COR-L47 (cell line): ENCODE results near the gene PCP4L1.
A peak's percentile ranks its signal among the peaks of the same experiment; 100 is the strongest.

Source experiments
- DNase-seq: peaks from one replicate; lab custom pipeline; 2025; lab: John Stamatoyannopoulos, UW

Gene PCP4L1

DNA sequence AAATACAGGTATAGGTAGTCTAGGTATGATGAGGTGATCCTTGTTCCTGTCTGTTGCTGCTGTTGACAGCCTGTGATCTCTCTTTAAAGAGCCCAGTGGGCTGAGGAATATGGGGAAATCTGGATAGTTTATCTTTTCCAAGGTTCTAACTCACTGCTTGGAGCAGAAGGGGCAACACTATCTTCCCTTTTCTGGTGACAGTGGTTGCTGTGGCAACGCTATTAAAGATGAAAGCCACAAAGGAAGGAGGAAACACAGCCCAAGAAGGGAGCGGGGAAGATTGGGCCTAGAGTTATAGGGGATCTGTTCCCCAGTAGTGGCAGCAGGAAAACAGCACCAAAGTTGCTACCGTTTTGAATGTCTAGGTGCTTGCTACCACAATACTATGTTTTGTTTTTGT, 8.8 kb downstream of the PCP4L1 start:
- DNase-seq, result no peak

- no peak for DNase-seq
Measured at GRCh38 chr1:161273402-161273801, 14.9 kb downstream of the PCP4L1 start.

DNA sequence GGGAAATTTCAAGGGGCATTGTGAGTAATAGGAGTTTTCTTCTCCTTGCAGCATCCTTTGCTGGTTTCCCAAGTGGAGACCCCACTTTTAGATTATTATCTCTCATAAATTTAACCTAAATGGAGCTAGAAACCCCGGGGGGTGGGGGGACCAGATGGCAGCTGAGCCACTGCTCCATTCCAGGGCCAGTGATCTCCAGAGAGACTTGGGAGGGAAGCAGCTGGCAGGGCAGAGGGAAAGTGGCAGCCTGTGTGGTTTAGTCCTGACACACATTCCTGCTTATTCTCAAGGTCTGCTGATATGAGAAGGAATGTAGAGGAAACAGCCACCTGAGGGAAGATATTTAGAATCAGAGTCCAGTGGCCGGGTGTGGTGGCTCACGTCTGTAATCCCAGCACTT, 16.3 kb downstream of the PCP4L1 start:
- DNase-seq, result no peak

DNA sequence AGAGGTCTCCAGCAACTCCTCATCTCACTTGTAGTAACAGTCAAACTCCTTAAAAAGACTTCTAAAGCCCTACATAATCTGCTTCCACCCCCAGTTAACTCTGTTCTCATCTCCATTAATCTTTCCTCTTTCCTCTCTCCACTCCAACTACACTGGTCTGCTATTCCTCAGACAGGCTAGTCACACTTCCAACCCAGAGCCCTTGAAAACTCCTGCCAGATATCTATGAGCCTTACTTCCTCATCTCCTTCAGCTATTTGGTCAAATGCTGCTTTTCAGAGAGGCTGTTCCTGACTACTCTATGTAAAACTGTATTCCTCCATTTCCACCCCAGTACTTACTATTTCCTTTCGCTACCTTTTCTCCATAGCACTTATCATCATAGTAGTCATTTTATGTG, 24.4 kb downstream of the PCP4L1 start:
- DNase-seq, result no peak

- no peak for DNase-seq
Measured at GRCh38 chr1:161285113-161285512, 26.6 kb downstream of the PCP4L1 start.

- no peak for DNase-seq
Measured at GRCh38 chr1:161285521-161285920, 27.0 kb downstream of the PCP4L1 start.

DNA sequence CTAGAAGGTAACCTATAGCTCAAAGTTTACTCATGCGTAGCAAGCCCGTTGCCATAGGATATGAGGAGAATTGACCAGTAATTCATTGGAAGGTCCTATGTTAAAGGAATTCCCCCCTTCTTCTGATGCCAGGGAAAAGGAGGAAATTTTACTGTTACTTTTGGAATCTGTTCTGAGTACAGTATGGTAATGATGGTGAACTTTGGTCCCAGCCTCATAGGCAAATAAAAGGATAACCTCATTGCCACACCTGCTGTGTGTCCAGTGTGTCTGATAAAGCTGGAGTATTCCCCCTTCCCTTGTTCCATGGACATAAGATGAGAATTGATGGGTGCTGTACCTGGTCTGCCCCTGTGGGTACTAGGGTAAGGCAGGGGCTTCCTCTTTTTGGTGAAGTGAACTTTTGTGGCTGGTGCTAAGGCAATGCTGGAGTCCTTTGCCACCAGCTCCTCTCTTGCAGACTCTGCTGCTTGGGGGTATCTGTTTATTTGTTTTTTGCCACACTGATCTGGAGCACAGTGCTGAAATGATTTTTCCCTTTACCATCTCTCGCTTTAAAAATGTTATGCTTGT, 29.0 kb downstream of the PCP4L1 start:
- no peak for DNase-seq

DNA sequence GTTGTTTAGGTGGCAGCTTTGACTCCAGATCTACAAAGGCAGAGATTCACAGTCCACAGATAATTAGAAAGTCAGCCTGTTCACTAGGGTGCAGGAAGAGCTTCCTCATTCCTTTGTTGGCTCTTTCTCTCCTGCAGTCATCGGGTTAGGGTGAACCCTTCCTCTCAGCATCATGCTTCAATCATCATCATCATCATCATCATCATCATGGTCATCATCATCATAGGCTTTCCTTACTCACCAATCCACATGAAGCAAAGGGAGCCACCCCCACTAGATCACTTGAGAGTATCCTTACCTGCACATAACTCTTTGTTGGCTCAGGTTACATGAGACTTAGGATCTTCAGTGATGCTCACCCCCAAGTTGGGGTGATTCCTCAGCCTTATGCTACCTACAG, 32.2 kb downstream of the PCP4L1 start:
- DNase-seq, result no peak

DNA sequence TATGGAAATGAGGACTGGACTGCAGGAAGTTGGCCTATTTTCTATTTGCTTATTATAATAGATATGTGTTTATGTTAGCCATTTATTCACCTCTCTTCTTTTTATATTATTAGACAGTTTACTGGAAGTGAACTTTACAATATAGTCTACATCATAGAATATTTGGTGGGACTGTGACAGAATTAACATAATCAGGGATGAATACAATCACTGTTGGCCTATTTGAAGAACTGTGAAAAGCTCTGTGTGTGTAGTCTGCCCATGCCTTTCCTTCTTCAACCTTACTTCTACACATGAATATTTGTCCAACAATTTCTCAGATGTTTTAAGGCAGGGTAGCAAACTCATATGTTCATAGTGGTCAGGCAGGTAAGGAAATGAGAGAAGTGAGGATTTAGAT, 38.9 kb downstream of the PCP4L1 start:
- no peak for DNase-seq

DNA sequence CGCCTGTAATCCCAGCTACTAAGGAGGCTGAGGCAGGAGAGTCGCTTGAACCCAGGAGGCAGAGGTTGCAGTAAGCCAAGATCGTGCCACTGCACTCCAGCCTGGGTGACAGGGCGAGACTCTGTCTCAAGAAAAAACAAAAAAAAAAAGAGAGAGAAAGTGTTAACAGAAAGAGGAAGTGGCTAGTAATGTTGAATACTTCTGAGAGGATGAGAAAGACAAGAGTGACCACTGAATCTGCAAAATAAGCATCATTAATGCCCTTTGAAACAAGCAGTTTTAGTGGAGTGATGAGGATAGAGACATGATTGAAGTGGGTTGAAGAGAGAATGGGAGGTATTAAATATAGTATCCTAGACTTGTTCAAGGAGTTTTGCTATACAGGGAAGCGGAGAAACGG, 39.6 kb downstream of the PCP4L1 start:
- no peak for DNase-seq

DNA sequence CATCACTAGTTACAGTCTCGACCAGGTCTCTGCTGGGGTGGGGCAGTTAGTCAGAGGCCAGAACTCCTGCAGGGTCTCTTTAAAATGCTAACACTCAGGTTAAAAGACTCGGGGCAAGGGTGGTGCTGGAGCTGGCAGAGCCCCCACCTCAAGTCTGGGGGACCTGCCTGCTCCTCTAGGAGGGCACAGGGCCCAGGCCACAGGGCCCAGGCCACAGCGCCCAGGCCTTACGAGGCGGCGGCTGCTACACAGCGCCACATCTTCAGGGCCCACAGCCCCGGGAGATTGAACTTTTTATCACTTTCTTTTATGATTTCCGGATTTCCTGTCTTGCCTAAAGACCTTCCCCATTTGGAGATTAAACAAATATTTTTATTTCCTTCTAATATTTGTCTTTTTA, 40.8 kb downstream of the PCP4L1 start:
- no peak for DNase-seq

DNA sequence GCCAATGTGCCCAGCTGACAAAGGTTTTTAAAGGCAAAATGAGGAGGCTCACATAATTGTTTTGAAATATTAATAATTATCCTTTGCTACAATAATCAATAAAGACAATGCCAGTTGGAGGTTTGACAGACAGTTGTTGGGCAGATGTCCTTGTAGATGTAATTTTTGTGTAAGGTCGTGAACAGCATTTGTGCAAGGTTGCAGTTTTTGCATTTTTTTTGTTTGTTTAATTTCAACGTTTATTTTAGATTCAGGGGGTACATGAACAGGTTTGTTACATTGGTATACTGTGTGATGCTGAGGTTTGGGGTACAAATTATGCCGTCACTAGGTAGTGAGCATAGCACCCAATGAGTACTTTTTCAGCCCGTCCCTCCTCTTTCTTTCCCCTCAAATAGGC, 41.9 kb downstream of the PCP4L1 start:
- no peak for DNase-seq

DNA sequence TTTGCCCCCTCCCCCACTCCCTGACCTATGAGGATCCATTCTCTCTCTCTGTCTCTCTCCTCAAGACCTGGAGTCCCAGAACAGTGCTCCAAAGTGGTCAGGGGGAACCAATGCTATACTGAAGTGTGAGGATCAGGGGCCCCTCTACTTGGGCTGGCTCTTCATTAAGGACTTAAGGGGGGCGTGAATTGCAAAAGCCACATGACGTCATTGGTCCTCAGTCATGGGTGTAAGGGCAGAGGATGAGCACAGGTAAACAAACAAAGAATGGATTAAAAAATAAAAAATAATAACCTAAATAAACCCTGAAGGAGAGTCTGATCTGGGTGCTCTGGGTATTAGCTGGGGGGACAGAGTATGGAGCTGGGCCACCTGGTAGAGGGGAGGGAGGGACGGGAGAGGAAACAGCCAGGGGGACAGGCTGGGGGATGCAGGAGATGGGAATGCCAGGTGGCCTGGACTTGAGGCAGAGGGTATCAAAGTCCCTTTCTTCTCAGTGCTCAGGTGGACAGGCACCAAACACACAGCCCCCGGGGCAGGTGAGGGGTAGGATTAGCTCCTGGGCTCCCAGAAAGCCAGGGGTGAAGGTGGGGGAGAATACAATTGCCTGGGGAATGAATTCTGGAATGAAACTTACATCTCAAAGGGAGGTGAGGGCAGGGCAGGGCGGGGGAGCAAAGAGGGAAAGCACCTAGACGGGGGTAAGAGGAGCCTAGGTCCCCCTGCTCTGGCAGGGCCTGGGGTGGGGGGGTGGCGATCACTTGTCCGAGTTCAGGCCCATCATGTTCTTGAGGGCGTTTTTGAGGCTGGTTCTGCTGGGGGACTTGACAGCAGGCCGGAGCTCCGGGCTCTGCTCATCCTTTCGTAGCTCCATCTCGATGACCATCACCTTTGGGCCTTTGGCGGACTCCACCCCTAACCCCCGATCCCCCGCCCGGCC, 46.7 kb downstream of the PCP4L1 start:
- DNase-seq, result no peak

DNA sequence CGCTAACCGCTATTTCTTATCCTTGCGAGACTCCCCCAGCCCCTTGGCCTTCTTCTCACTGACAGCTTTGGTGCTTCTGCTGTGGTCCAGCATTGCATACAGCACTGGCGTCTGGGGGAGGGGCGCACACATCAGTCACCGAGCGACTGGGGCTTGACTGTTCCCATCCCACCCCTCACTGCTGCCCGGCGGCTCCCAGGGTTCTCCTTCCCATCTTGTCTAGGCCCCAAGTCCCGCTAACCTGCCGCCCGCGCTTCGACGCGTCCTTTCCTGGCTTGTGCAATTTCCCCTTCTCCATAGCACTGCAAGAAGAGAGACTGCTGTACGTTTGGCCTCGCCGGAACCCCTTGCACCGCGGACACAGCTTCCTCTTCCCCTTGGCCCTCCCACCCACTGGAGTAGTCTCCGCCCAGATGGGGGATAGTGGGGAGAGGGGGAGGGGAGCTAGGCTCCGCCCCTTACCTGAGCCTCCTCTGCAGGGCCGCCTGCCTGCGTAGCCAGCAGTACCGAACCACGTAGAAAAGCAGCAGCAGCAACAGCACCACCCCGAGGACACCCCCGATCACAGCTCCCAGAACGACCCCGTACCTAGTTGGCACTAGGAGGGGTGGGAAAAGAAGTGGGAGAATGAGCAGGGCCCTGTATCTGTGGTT, 47.4 kb downstream of the PCP4L1 start:
- peak; percentile 79 for DNase-seq

GRCh38 chr1:161307230-161307768, 48.8 kb downstream of the PCP4L1 start:
- DNase-seq, result no peak

DNA sequence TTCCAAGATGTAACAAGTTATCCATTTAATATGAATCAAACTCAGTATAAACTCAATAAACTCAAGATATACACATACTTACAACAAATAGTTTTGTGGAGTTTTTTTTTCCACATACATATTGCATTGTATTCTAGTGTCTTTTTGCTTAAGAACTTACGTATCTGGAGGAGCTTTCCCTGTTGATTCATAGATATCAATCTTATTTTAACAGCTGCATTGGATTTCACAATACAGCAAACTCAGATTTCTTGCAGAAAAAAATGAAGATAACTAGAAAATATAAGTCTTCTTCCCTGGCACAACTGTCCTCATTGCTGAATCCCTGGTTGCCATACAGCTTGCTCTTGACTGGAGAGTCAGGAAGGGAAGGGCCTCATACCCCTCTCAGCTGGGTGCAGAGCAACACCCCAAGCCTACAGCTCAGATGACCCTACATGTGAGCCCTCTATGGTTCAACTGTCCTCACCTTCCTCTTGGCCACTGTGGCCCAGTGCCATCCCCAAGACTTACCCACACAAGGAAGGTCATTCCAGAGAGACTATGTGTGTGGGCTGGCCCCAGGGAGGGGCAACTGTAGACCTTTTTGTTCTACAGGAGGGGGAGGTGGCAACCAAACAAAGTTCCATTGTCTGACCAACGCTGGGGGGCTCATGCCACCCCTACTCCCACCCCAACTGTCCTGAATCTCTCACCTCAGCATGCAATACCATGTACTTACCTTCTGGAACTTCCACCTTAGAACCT, 49.5 kb downstream of the PCP4L1 start:
- no peak for DNase-seq

GRCh38 chr1:161309868-161310267, 51.3 kb downstream of the PCP4L1 start, which contains the start of gene MPZ:
MPZ (minus strand) TSS chr1:161309968; CDS start chr1:161309905, 63 bp downstream.
- DNase-seq, result no peak

DNA sequence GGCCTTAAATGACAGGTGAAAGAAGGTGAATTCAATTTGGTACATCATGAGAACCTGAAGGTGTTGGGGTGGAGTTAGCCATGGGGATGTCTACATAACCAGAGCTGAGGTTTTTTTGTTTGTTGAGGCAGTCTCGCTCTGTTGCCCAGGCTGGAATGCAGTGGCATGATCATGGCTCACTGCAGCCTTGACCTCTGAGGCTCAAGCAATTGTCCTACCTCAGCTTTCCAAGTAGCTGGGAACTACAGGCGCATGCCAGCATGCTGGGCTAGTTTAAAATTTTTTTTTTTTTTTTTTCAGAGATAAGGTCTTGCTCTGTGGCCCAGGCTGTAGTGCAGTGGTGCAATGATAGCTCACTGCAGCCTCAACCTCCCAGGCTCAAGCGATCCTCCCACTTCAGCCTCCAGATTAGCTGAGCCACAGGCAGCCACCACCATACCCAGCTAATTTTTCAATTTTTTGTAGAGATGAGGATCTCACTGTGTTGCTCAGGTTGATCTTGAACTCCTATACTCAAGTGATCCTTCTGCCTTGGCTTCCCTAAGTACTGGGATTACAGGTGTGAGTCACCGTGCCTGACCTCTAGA, 53.1 kb downstream of the PCP4L1 start:
- no peak for DNase-seq

DNA sequence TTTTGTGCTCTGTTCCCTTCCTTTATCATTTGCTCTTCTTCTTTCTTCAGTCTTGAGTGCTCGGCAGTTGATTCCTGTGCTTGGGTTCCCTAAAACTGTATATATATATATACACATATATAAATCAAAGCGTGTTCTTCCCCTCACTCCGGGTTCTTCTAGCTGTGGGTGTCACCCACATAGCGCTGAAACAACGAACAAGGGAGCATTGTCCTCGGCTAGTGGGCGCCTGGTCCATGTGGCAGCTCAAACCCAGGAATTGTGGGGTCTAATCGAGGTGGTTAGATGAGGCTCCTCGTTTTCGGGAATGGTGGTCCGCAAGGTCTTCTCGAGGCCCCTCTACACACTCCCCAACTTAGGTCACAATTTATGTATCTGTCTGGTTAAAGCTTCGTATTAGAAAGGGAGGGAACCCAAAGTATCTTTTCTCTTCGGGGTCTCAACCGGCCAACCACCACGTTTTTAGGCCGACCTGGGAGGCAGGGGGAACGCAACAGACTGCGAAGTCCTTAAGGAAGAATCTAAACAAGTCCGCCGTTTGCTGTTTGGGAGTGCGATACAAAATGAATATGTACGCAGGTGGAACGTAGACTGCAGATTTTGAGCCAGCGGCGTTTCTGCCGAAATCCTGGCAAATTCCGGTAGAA, 55.1 kb downstream of the PCP4L1 start:
- DNase-seq, result no peak

- DNase-seq, result peak; percentile 72
Measured at GRCh38 chr1:161314201-161314981, 55.8 kb downstream of the PCP4L1 start, which contains the start of gene SDHC. SDHC (plus strand) TSS chr1:161314381; CDS start chr1:161314406, 25 bp downstream.
